Left lung (tissue), 10 donors: ENCODE measurements around the gene YPEL5. TPM values are rescaled to one million over a fixed set of nuclear protein-coding genes. Genes with fewer than 3 reads are reported as not detected.

Source experiments
- ATAC-seq: fragments of 200-7000 bp; cut with Tn5 transposase; one replicate; pipeline ENCODE4 v1.9.1; 2020; ENCODE audit warnings: moderate library complexity
- DNase-seq, 4 donors: peaks; one replicate each; pipeline ENCODE4 v3.0.0-alpha.2; 2013 to 2020
- H3K27ac ChIP-seq, 2 donors: fragments of 200-600 bp; sonication (generic) in 1 of 2; one replicate each; pipeline versions ENCODE4 v1.5.0 to v1.8.0; 2020 to 2021
- H3K27me3 ChIP-seq, 2 donors: fragments of 200-600 bp; sonication (generic) in 1 of 2; one replicate each; pipeline versions ENCODE4 v1.5.0 to v1.8.0; 2020 to 2021
- H3K36me3 ChIP-seq, 2 donors: fragments of 200-600 bp; sonication (generic) in 1 of 2; one replicate each; pipeline versions ENCODE4 v1.5.0 to v1.8.0; 2020 to 2021
- H3K4me1 ChIP-seq, 2 donors: fragments of 200-600 bp; one replicate each; pipeline ENCODE4 v1.8.0; 2021
- H3K4me3 ChIP-seq, 2 donors: fragments of 200-600 bp; sonication (generic) in 1 of 2; one replicate each; pipeline versions ENCODE4 v1.5.0 to v1.8.0; 2020 to 2021; ENCODE audit warnings: mild to moderate bottlenecking in 1 of 2
- H3K9me3 ChIP-seq, 2 donors: fragments of 200-600 bp; sonication (generic) in 1 of 2; one replicate each; pipeline versions ENCODE4 v1.5.0 to v1.8.0; 2020 to 2021
- CTCF ChIP-seq, 2 donors: fragments of 200-600 bp; sonication (generic) in 1 of 2; IDR thresholded peaks; one replicate each; pipeline versions ENCODE4 v1.5.0 to v1.8.0; 2021; ENCODE audit warnings: antibody characterized with exemption in 2 of 2
- intact Hi-C, 2 donors: fragments of 100-400 bp; cut with DNase I; formaldehyde crosslinking; loops; one replicate each; pipeline versions ENCODE4 v1.11.2 to v1.14.2; 2022
- polyA plus RNA-seq, 6 donors: library from polyadenylated mRNA; unstranded; fragments of 120-200 nt; gene quantifications; one replicate each; pipeline ENCODE4 v1.2.1, GENCODE V29; 2013; ENCODE audit not compliant: insufficient read length in 6 of 6
- total RNA-seq, 2 donors: library from RNA; stranded (reverse); fragmentation: NEBNext Ultra II Directional; extraction: Animal tissue kit (Norgen Biotek cat#: 25700); gene quantifications; one replicate each; pipeline ENCODE4 v1.2.1, GENCODE V29; 2021
- donor health status: DM: no; HTN: yes; CAD: no.
- donor health status: DM: no; HTN: no; CAD: no.

Gene YPEL5
- total and polyA plus RNA-seq, 8 donors: 58.5 to 118 (median 95.3) TPM

GRCh38 chr2:30192314-30192713 lies 45.5 kb downstream of the YPEL5 start:
- TF ChIP-seq CTCF (IDR thresholded peaks at IDR 0.05): no peak
- ATAC-seq (no peak), DNase-seq (no peak)
- Histone ChIP-seq H3K36me3 (no peaks in the 10 kb centered on the region), H3K4me1 (no peaks in the 10 kb centered on the region), H3K27me3 (no peaks in the 10 kb centered on the region), H3K9me3 (no peaks in the 10 kb centered on the region), H3K27ac (no peak overlapping the region), H3K4me3 (no peak overlapping the region)
- intact Hi-C loops: no loop called here

GRCh38 chr2:30193104-30193681 lies 46.4 kb downstream of the YPEL5 start:
- no peak for ATAC-seq
- intact Hi-C loops: no loop called here

GRCh38 chr2:30194421-30194820 lies 47.6 kb downstream of the YPEL5 start:
- TF ChIP-seq CTCF (IDR thresholded peaks at IDR 0.05): no peak
- DNase-seq: no peak
- Histone ChIP-seq H3K9me3 (no peaks in the 10 kb centered on the region), H3K36me3 (no peaks in the 10 kb centered on the region), H3K27me3 (no peaks in the 10 kb centered on the region), H3K27ac (no peak overlapping the region), H3K4me1 (no peaks in the 10 kb centered on the region), H3K4me3 (no peak overlapping the region)
- ATAC-seq: no peak
- intact Hi-C loops: no loop called here

More at GRCh38 chr2:30193104-30193681, 46.4 kb downstream of the YPEL5 start:
- no peaks in the 10 kb centered on the region for H3K4me1 ChIP-seq
- no peak for DNase-seq
- no peaks in the 10 kb centered on the region for H3K27me3 ChIP-seq
- no peak overlapping the region for H3K4me3 ChIP-seq
- no peak overlapping the region for H3K27ac ChIP-seq
- no peaks in the 10 kb centered on the region for H3K9me3 ChIP-seq
- H3K36me3 ChIP-seq: no peaks in the 10 kb centered on the region
- no peak for TF ChIP-seq CTCF (IDR thresholded peaks at IDR 0.05)

- DNase-seq: no peak
- no peaks in the 10 kb centered on the region for H3K36me3 ChIP-seq
- intact Hi-C loops: no loop called here
- H3K27me3 ChIP-seq: no peaks in the 10 kb centered on the region
- no peak for ATAC-seq
- H3K4me3 ChIP-seq: no peak overlapping the region
- no peak for TF ChIP-seq CTCF (IDR thresholded peaks at IDR 0.05)
- no peaks in the 10 kb centered on the region for H3K9me3 ChIP-seq
- H3K27ac ChIP-seq: no peak overlapping the region
- no peaks in the 10 kb centered on the region for H3K4me1 ChIP-seq
Observed at GRCh38 chr2:30195016-30195415, 48.2 kb downstream of the YPEL5 start.

- Histone ChIP-seq H3K36me3 (no peaks in the 10 kb centered on the region), H3K27me3 (no peaks in the 10 kb centered on the region), H3K9me3 (no peaks in the 10 kb centered on the region), H3K4me1 (peaks cover 0 to 10% of the 10 kb centered on the region in 2 donors), H3K4me3 (no peak overlapping the region), H3K27ac (no peak overlapping the region)
- ATAC-seq (no peak), DNase-seq (no peak)
- TF ChIP-seq CTCF (IDR thresholded peaks at IDR 0.05): no peak
- intact Hi-C loops: no loop called here
Observed at GRCh38 chr2:30197570-30198192, 50.9 kb downstream of the YPEL5 start.
